ENCODE measurements around the gene CFAP90. TPM values are rescaled to one million over a fixed set of nuclear protein-coding genes. Genes with fewer than 3 reads are reported as not detected.

CFAP90 gene
- total RNA-seq, 2 experiments from 2014 or later: not detected

- ATAC-seq (ENCODE audit: poor library complexity) (no peak), DNase-seq (no peak)
- no peak overlapping the region for H3K4me3 Mint-ChIP-seq
- Histone ChIP-seq H3K27me3 (ENCODE audit: control insufficient read depth in 1 of 2, insufficient read depth in 2 of 2, low read length in 2 of 2) (peaks cover 4% of the 10 kb centered on the region in 2 experiments), H3K4me3 (ENCODE audit: low read length) (no peak overlapping the region), H3K9me3 (ENCODE audit: control insufficient read depth in 1 of 2, insufficient read depth in 1 of 2, low read length in 2 of 2) (no peaks in the 10 kb centered on the region), H3K27ac (ENCODE audit: low read depth in 1 of 2, low read length in 2 of 2) (no peak overlapping the region), H3K36me3 (ENCODE audit: insufficient read depth, low read length) (no peaks in the 10 kb centered on the region), H3K4me1 (ENCODE audit: insufficient read depth, low read length) (no peaks in the 10 kb centered on the region)
- ChIA-PET CTCF (no interaction called here), POLR2A (no interaction called here)
- no peaks in the 10 kb centered on the region for H3K36me3 Mint-ChIP-seq (ENCODE audit: low read depth)
- H3K27me3 Mint-ChIP-seq: peaks cover 37% of the 10 kb centered on the region
- H3K27ac Mint-ChIP-seq: no peak overlapping the region
- intact Hi-C loops (cut with DNase I, micrococcal nuclease): no loop called here
- no peaks in the 10 kb centered on the region for H3K9me3 Mint-ChIP-seq
- H3K4me1 Mint-ChIP-seq (ENCODE audit: low read depth): no peaks in the 10 kb centered on the region
- TF ChIP-seq CTCF (IDR thresholded peaks at IDR 0.05): no peak
Observed at GRCh38 chr5:7824995-7825394, 25.9 kb downstream of the CFAP90 start.

- Mint-ChIP-seq H3K36me3 (ENCODE audit: low read depth) (no peaks in the 10 kb centered on the region), H3K27me3 (peaks cover 46% of the 10 kb centered on the region), H3K9me3 (no peaks in the 10 kb centered on the region), H3K4me1 (ENCODE audit: low read depth) (no peaks in the 10 kb centered on the region), H3K4me3 (no peak overlapping the region), H3K27ac (no peak overlapping the region)
- peaks cover 4% of the 10 kb centered on the region in 2 experiments for H3K27me3 ChIP-seq (ENCODE audit: control insufficient read depth in 1 of 2, insufficient read depth in 2 of 2, low read length in 2 of 2)
- H3K27ac ChIP-seq (ENCODE audit: low read depth in 1 of 2, low read length in 2 of 2): no peak overlapping the region
- H3K9me3 ChIP-seq (ENCODE audit: control insufficient read depth in 1 of 2, insufficient read depth in 1 of 2, low read length in 2 of 2): no peaks in the 10 kb centered on the region
- ATAC-seq (ENCODE audit: poor library complexity): no peak
- intact Hi-C loops (cut with DNase I, micrococcal nuclease): no loop called here
- H3K36me3 ChIP-seq (ENCODE audit: insufficient read depth, low read length): no peaks in the 10 kb centered on the region
- TF ChIP-seq CTCF (IDR thresholded peaks at IDR 0.05): no peak
- no peaks in the 10 kb centered on the region for H3K4me1 ChIP-seq (ENCODE audit: insufficient read depth, low read length)
- CTCF ChIA-PET: no interaction called here
- no peak for DNase-seq
- H3K4me3 ChIP-seq (ENCODE audit: low read length): no peak overlapping the region
- POLR2A ChIA-PET: no interaction called here
Observed at GRCh38 chr5:7823594-7823993, 27.3 kb downstream of the CFAP90 start.

GRCh38 chr5:7822449-7822848, 28.5 kb downstream of the CFAP90 start:
- POLR2A ChIA-PET: no interaction called here

More at GRCh38 chr5:7822449-7822848, 28.5 kb downstream of the CFAP90 start:
- H3K36me3 Mint-ChIP-seq (ENCODE audit: low read depth): no peaks in the 10 kb centered on the region
- TF ChIP-seq CTCF (IDR thresholded peaks at IDR 0.05): no peak
- no peak overlapping the region for H3K27ac Mint-ChIP-seq
- Histone ChIP-seq H3K4me3 (ENCODE audit: low read length) (no peak overlapping the region), H3K27ac (ENCODE audit: low read depth in 1 of 2, low read length in 2 of 2) (no peak overlapping the region), H3K36me3 (ENCODE audit: insufficient read depth, low read length) (no peaks in the 10 kb centered on the region), H3K27me3 (ENCODE audit: control insufficient read depth in 1 of 2, insufficient read depth in 2 of 2, low read length in 2 of 2) (peaks cover 4% of the 10 kb centered on the region in 2 experiments), H3K4me1 (ENCODE audit: insufficient read depth, low read length) (no peaks in the 10 kb centered on the region), H3K9me3 (ENCODE audit: control insufficient read depth in 1 of 2, insufficient read depth in 1 of 2, low read length in 2 of 2) (no peaks in the 10 kb centered on the region)
- intact Hi-C loops (cut with DNase I, micrococcal nuclease): no loop called here
- H3K4me1 Mint-ChIP-seq (ENCODE audit: low read depth): no peaks in the 10 kb centered on the region
- no peak overlapping the region for H3K4me3 Mint-ChIP-seq
- no peak for DNase-seq
- no peaks in the 10 kb centered on the region for H3K9me3 Mint-ChIP-seq
- H3K27me3 Mint-ChIP-seq: peaks cover 46% of the 10 kb centered on the region
- CTCF ChIA-PET: no interaction called here
- ATAC-seq (ENCODE audit: poor library complexity): no peak
